Measurements from ENCODE around the gene CSF3R. TPM values are rescaled to one million over a fixed set of nuclear protein-coding genes. Genes with fewer than 3 reads are reported as not detected.

Gene CSF3R
- under 1 TPM; 0.17 to 0.37 TPM for total RNA-seq

DNA sequence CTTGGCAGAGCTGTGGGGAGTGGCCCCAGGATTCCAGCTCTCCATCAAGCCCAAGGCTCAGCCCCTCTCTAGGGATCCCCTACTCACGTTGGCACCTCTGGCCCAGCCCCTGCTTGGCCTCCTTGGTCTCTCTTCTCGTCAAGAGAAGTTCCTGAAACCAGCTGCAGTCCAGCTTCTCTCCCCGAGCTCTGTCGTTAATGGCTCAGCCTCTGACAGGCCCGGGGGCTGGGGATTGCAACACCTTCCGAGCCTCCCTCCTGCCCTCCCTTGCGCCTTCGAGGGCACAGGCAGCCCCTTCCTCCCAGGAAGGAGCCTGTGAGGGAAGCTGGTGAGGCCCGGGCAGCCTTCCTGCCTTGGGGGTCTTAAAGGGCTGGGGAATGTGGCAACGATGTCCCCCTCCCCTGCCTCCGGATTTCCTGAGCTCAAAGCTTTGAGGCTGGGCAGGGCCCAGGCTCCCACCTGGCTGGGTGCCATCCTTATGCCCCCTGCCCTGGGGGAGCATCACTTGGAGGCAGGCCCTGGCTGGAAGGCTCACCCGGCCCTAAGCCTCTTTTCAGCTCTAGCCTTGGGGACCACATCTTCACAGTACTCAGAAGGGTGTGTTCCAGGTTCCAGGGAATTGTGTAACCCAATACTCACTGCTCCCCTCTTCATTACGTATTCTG lies at the start of gene CSF3R:
CSF3R (minus strand) TSS at position 190 of the 665 bp plus-strand sequence. CDS start 3,417 bp downstream, outside the sequence.
- POLR2A ChIA-PET = interaction anchor here (0.7 kb wide), 1 partner anchor 19 kb away, joined by 3 read pairs; the partner anchor contains the start of gene MRPS15
- no peak for DNase-seq
- H3K27ac Mint-ChIP-seq = peak within 1 kb of the TSS; percentile 56
- H3K4me1 Mint-ChIP-seq = peaks cover 13% of the 10 kb centered on the region
- H3K9me3 Mint-ChIP-seq = no peaks in the 10 kb centered on the region
- no peak for ATAC-seq (ENCODE audit: low read depth)
- H3K27me3 Mint-ChIP-seq = peaks cover 13% of the 10 kb centered on the region
- peak within 1 kb of the TSS; percentile 60 for H3K4me3 Mint-ChIP-seq
- H3K36me3 Mint-ChIP-seq = no peaks in the 10 kb centered on the region

- no peaks in the 10 kb centered on the region for H3K4me1 Mint-ChIP-seq
- H3K27me3 Mint-ChIP-seq = peaks cover 6% of the 10 kb centered on the region
- POLR2A ChIA-PET = no interaction called here
- no peaks in the 10 kb centered on the region for H3K9me3 Mint-ChIP-seq
- no peak for DNase-seq
- no peak overlapping the region for H3K27ac Mint-ChIP-seq
- no peaks in the 10 kb centered on the region for H3K36me3 Mint-ChIP-seq
- no peak overlapping the region for H3K4me3 Mint-ChIP-seq
- no peak for ATAC-seq (ENCODE audit: low read depth)
Measured at GRCh38 chr1:36531833-36532232, 49.1 kb upstream of the CSF3R start.

- POLR2A ChIA-PET = no interaction called here
- Mint-ChIP-seq H3K27me3 (peaks cover 2% of the 10 kb centered on the region), H3K4me3 (no peak overlapping the region), H3K4me1 (no peaks in the 10 kb centered on the region), H3K27ac (no peak overlapping the region), H3K36me3 (no peaks in the 10 kb centered on the region), H3K9me3 (no peaks in the 10 kb centered on the region)
- no peak for DNase-seq
- ATAC-seq (ENCODE audit: low read depth) = no peak
Measured at GRCh38 chr1:36530791-36531190, 48.1 kb upstream of the CSF3R start.

- Mint-ChIP-seq H3K9me3 (no peaks in the 10 kb centered on the region), H3K27ac (no peak overlapping the region), H3K36me3 (no peaks in the 10 kb centered on the region), H3K4me1 (no peaks in the 10 kb centered on the region), H3K27me3 (peaks cover 2% of the 10 kb centered on the region), H3K4me3 (no peak overlapping the region)
- ATAC-seq (ENCODE audit: low read depth) (no peak), DNase-seq (no peak)
- POLR2A ChIA-PET = no interaction called here
Measured at GRCh38 chr1:36530261-36530660, 47.5 kb upstream of the CSF3R start.

- ATAC-seq (ENCODE audit: low read depth) (no peak), DNase-seq (no peak)
- Mint-ChIP-seq H3K27ac (no peak overlapping the region), H3K36me3 (no peaks in the 10 kb centered on the region), H3K4me1 (no peaks in the 10 kb centered on the region), H3K4me3 (no peak overlapping the region), H3K9me3 (no peaks in the 10 kb centered on the region), H3K27me3 (peaks cover 2% of the 10 kb centered on the region)
- POLR2A ChIA-PET = no interaction called here
Measured at GRCh38 chr1:36529769-36530260, 47.1 kb upstream of the CSF3R start.

- no peak for ATAC-seq (ENCODE audit: low read depth)
Measured at GRCh38 chr1:36528361-36529349, 45.9 kb upstream of the CSF3R start.

DNA sequence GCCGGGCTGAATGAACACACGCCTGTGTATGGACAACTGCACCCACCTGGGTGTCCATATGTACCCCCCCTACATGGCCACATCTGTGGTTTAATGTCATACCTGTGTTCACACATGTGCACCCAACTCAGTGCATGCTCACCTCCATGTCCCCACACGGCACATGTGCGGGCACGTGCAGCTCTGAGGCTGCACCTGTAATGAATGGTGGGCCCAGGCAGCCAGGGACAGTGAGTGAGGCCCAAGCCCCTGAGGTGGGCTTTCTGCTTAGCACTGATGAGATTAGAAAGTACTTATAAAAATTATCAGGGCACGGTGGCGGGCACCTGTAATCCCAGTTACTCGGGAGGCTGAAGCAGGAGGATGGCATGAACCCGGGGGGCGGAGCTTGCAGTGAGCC lies 42.5 kb upstream of the CSF3R start:
- Mint-ChIP-seq H3K4me3 (no peak overlapping the region), H3K27ac (no peak overlapping the region), H3K27me3 (peaks cover 2% of the 10 kb centered on the region), H3K4me1 (peaks cover 14% of the 10 kb centered on the region), H3K36me3 (no peaks in the 10 kb centered on the region), H3K9me3 (no peaks in the 10 kb centered on the region)
- ATAC-seq (ENCODE audit: low read depth) (no peak), DNase-seq (no peak)
- POLR2A ChIA-PET = no interaction called here

More at GRCh38 chr1:36528361-36529349, 45.9 kb upstream of the CSF3R start:
- Mint-ChIP-seq H3K9me3 (no peaks in the 10 kb centered on the region), H3K4me1 (peaks cover 9% of the 10 kb centered on the region), H3K36me3 (no peaks in the 10 kb centered on the region), H3K27ac (no peak overlapping the region), H3K4me3 (no peak overlapping the region), H3K27me3 (peaks cover 2% of the 10 kb centered on the region)
- no peak for DNase-seq
- POLR2A ChIA-PET = no interaction called here

DNA sequence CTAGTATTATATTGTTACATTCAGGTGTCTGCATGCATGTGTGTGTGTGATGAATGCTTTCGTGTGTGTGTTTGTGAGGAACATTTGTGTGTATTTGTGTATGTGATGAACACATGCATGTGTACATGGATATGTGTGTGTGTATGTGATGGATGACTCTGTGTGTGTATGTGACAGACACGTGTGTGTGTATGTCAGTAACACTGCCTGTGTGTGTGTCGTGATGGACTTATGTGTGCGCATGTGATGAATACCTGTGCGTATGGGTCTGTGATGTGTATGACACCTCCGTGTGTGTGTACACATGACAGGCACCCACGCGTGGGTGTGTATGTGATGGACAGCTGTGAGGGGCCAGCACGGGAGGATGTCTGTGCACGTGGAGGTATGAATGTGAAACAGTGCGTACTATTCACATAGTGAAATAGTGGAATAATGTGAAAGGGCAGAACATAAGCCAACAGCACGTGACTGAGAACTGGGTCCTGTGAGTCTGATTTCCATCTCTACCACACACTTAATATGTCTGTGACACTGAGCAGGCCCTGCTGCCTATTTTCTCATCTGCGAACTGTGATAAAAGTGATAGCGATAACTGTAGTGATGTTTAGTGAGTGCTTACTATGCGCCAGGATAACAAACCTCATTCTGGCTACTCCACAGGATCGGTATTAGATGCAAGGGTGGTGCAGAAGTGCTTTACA lies 41.8 kb upstream of the CSF3R start:
- ATAC-seq (ENCODE audit: low read depth) (no peak), DNase-seq (no peak)
- POLR2A ChIA-PET = no interaction called here
- Mint-ChIP-seq H3K27ac (no peak overlapping the region), H3K4me3 (no peak overlapping the region), H3K27me3 (no peaks in the 10 kb centered on the region), H3K36me3 (no peaks in the 10 kb centered on the region), H3K4me1 (peaks cover 14% of the 10 kb centered on the region), H3K9me3 (no peaks in the 10 kb centered on the region)

DNA sequence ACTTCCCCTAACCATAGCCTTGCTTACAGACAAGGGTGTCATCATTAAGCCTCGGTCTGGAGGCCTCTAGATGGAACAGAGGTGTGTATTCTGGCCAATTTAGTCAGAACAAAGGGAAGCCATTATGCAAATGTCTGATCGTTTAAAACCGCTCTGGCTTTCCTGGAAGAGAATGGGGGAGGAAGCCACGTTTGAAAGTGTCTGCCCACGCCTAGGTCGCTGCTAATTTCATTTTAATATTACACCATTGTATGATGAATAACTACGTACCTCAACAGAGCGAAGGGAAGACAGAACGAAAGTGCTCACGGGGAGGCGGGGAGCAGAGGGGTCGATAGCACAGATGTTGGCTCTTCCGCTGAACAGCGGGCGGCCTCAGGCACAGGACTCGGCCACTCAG lies 41.1 kb upstream of the CSF3R start:
- H3K4me3 Mint-ChIP-seq = peak overlapping the region; percentile 2

DNA sequence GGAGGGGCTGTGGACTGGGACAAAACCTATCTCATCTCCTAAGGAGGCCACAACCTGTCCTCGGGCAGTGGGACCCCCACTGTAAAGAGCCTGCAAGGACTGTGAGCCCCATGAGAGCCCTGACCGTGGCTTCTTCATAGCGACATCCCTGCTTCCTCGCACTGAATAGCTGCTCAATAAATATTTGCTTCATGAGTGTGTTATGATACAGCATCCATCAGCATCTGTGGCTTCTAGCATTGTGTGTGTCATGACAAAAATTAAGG lies 40.5 kb upstream of the CSF3R start:
- Mint-ChIP-seq H3K27me3 (no peaks in the 10 kb centered on the region), H3K4me1 (peaks cover 14% of the 10 kb centered on the region), H3K9me3 (no peaks in the 10 kb centered on the region), H3K27ac (no peak overlapping the region), H3K4me3 (no peak overlapping the region), H3K36me3 (no peaks in the 10 kb centered on the region)
- ATAC-seq (ENCODE audit: low read depth) (no peak), DNase-seq (no peak)
- POLR2A ChIA-PET = no interaction called here

More for the DNA sequence above, 41.1 kb upstream of the CSF3R start:
- POLR2A ChIA-PET = no interaction called here
- ATAC-seq (ENCODE audit: low read depth) (no peak), DNase-seq (no peak)
- H3K9me3 Mint-ChIP-seq = no peaks in the 10 kb centered on the region
- H3K27ac Mint-ChIP-seq = peak overlapping the region; percentile 18
- no peaks in the 10 kb centered on the region for H3K27me3 Mint-ChIP-seq
- H3K4me1 Mint-ChIP-seq = peaks cover 14% of the 10 kb centered on the region
- no peaks in the 10 kb centered on the region for H3K36me3 Mint-ChIP-seq

- POLR2A ChIA-PET = no interaction called here
- Mint-ChIP-seq H3K9me3 (no peaks in the 10 kb centered on the region), H3K4me3 (no peak overlapping the region), H3K4me1 (peaks cover 14% of the 10 kb centered on the region), H3K27ac (no peak overlapping the region), H3K36me3 (no peaks in the 10 kb centered on the region), H3K27me3 (no peaks in the 10 kb centered on the region)
- no peak for ATAC-seq (ENCODE audit: low read depth)
- DNase-seq = no peak
Measured at GRCh38 chr1:36522461-36523229, 39.9 kb upstream of the CSF3R start.

GRCh38 chr1:36522021-36522420 lies 39.3 kb upstream of the CSF3R start:
- Mint-ChIP-seq H3K27me3 (no peaks in the 10 kb centered on the region), H3K27ac (no peak overlapping the region), H3K9me3 (no peaks in the 10 kb centered on the region), H3K36me3 (no peaks in the 10 kb centered on the region), H3K4me1 (peaks cover 14% of the 10 kb centered on the region), H3K4me3 (no peak overlapping the region)
- no peak for ATAC-seq (ENCODE audit: low read depth)
- POLR2A ChIA-PET = no interaction called here
- DNase-seq = no peak
